Transverse colon (tissue), 4 donors: Measurements from ENCODE around the gene CASKIN2. TPM values are rescaled to one million over a fixed set of nuclear protein-coding genes. Genes with fewer than 3 reads are reported as not detected.

Source experiments
- DNase-seq: peaks from one replicate; pipeline ENCODE4 v3.0.0-alpha.2; 2019
- H3K27ac ChIP-seq, 4 donors: fragments of 200-600 bp; sonication (generic); 2 replicates each; pipeline ENCODE4 v1.5.1; 2016 to 2018; ENCODE audit warnings: inconsistent platforms in 4 of 4
- H3K27me3 ChIP-seq: fragments of 200-600 bp; sonication (generic); 2 replicates; pipeline ENCODE4 v1.5.1; 2017; ENCODE audit warnings: inconsistent platforms
- H3K36me3 ChIP-seq, 4 donors: fragments of 200-600 bp; sonication (generic); 2 replicates each; pipeline ENCODE4 v1.5.1; 2017 to 2019; ENCODE audit warnings: inconsistent platforms in 4 of 4
- H3K4me1 ChIP-seq, 4 donors: fragments of 200-600 bp; sonication (generic); 2 replicates each; pipeline ENCODE4 v1.5.1; 2017 to 2020; ENCODE audit warnings: inconsistent platforms in 4 of 4
- H3K4me3 ChIP-seq, 4 donors: fragments of 200-600 bp; sonication (generic); 1 replicate in 1 of 4; 2 replicates in 3 of 4; pipeline versions ENCODE4 v1.5.1 to v1.6.1; 2017 to 2019; ENCODE audit warnings: inconsistent platforms in 4 of 4
- H3K9me3 ChIP-seq, 2 donors: fragments of 200-600 bp; sonication (generic); 2 replicates each; pipeline ENCODE4 v1.5.1; 2017 to 2019; ENCODE audit warnings: inconsistent platforms in 2 of 2
- EP300 ChIP-seq: sonication (generic); formaldehyde crosslinking; IDR thresholded peaks from one replicate; pipeline ENCODE4 v1.6.1; 2017; ENCODE audit warnings: antibody characterized with exemption, low read depth
- POLR2A ChIP-seq: fragments of 450-650 bp; IDR thresholded peaks from one replicate; pipeline ENCODE4 v1.6.1; 2016; ENCODE audit warnings: antibody characterized with exemption, mild to moderate bottlenecking, moderate library complexity
- POLR2AphosphoS5 ChIP-seq, 3 donors: sonication (generic); formaldehyde crosslinking; IDR thresholded peaks; one replicate each; pipeline ENCODE4 v1.6.1; 2016; ENCODE audit warnings: antibody characterized with exemption in 3 of 3
- WGBS, 2 donors: methylation state at CpG; one replicate each; pipeline ENCODE4 v1.1.5; 2018; ENCODE audit warnings: low coverage in 1 of 2; 5-methylcytosine and 5-hydroxymethylcytosine counted together
- in situ Hi-C, 4 donors: fragments of 200-750 bp; cut with MboI; loops; one replicate each; pipeline versions ENCODE4 v1.15.0 to v1.15.1; 2017; ENCODE audit warnings: low sequenced_read_pairs in 3 of 4, low pct_ligation_motif_present in 1 of 4, low pct_unique_long_range_greater_than_20kb in 1 of 4
- intact Hi-C: fragments of 100-400 bp; cut with DNase I; formaldehyde crosslinking; loops from one replicate; pipeline ENCODE4 v1.15.1; 2023; ENCODE audit warnings: low total_unique reads
- total RNA-seq, 4 donors: library from RNA; depleted of rRNA; stranded (reverse); fragments of >200 nt; gene quantifications; one replicate each; pipeline ENCODE4 v1.1.0, GENCODE V29; 2016
- TF ChIP-seq, protein P1 (sequence below), 5 experiments: fragments of 200-600 bp in 3 of 5; fragments of 450-650 bp in 2 of 5; sonication (generic) in 3 of 5; IDR thresholded peaks; 1 replicate in 2 of 5; 2 replicates in 3 of 5; pipeline ENCODE4 v1.5.1; 2016 to 2017; ENCODE audit warnings: antibody characterized with exemption in 5 of 5, inconsistent platforms in 3 of 5, mild to moderate bottlenecking in 2 of 5, moderate library complexity in 1 of 5

The CASKIN2 gene
- total RNA-seq, 4 donors from 2014 or later: 16.5 to 128 (median 24.8) TPM

DNA sequence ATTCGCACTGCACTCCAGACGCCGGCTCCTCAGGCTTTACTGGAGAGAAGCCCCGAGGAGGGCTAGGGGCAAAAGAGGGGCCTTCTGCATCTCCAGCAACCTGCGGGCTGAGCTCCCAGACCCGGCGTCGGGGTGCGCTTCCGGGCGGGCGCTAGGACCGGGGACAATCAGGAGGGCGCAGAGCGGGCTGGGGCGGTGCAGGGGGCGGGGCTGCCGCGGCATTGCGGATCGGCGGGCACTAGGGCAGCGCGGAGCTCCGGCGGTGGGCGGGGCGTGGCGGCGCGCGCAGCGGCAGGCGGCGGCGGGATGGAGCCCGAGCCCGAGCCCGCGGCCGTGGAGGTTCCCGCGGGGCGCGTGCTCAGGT lies 900 bp upstream of the CASKIN2 start, which contains the start of gene TSEN54:
Gene TSEN54, plus strand, starts transcription at position 274 of the 364 bp plus-strand sequence. Its CDS starts 33 bp downstream, at position 307.
- peak; percentile 97 for DNase-seq
- Histone ChIP-seq H3K27me3 (no peaks in the 10 kb centered on the region), H3K4me1 (peaks cover 22 to 56% (median 41%) of the 10 kb centered on the region in 4 donors), H3K36me3 (peaks cover 0 to 3% (median 0%) of the 10 kb centered on the region in 4 donors), H3K9me3 (no peaks in the 10 kb centered on the region), H3K4me3 (peak within 1 kb of the TSS; percentile 73 to 98 (median 93)), H3K27ac (peak within 1 kb of the TSS; percentile 87 to 93 (median 90))
- TF ChIP-seq POLR2AphosphoS5 (IDR thresholded peaks at IDR 0.05): peak in 1 of 3 donors; percentile 45
- TF ChIP-seq, protein P1, sequence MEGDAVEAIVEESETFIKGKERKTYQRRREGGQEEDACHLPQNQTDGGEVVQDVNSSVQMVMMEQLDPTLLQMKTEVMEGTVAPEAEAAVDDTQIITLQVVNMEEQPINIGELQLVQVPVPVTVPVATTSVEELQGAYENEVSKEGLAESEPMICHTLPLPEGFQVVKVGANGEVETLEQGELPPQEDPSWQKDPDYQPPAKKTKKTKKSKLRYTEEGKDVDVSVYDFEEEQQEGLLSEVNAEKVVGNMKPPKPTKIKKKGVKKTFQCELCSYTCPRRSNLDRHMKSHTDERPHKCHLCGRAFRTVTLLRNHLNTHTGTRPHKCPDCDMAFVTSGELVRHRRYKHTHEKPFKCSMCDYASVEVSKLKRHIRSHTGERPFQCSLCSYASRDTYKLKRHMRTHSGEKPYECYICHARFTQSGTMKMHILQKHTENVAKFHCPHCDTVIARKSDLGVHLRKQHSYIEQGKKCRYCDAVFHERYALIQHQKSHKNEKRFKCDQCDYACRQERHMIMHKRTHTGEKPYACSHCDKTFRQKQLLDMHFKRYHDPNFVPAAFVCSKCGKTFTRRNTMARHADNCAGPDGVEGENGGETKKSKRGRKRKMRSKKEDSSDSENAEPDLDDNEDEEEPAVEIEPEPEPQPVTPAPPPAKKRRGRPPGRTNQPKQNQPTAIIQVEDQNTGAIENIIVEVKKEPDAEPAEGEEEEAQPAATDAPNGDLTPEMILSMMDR (IDR thresholded peaks at IDR 0.05): no peak
- intact Hi-C loops: no loop called here
- WGBS, 2 donors: 4% methylated on average over 4 of the region's 45 CpGs; no CpG with 5 or more reads in 1 of the 2 donors
- in situ Hi-C loops: loop anchor here in 1 of 4 donors (10.0 kb wide), 1 partner anchor 91 kb away; no protein-coding TSS in a partner anchor

DNA sequence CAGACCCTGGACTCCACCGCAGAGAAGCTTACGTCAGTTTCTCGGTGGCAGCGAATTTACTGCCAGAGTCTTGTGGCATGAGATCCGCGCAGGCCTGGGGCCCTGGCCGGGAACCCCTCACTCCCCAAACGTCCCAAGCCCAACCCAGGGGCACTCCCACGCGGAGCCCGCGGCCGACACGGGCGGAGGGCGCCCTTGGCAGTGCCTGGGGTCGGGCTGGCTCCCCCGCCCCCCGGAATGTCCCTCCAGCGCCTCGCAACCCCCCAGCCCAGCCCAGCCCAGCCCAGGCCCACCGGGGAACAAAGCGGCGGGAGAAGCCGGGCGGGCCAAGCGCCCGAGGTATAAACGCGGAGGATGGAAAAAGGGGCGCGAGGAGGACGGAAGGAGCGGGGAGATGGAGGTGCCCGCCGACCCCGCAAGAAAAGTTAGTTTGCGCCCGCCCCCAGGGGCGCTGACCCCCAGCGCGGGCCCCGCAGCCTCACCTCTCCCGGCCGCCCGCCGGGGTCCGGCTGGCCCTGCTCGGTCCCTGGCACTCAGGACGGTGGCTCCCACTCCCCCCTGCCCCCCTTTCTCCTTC lies 330 bp downstream of the CASKIN2 start:
- H3K9me3 ChIP-seq: no peaks in the 10 kb centered on the region
- no peak for DNase-seq
- intact Hi-C loops (loop anchor here (5.0 kb wide), 1 partner anchor 88 kb away; no protein-coding TSS in a partner anchor), in situ Hi-C loops (loop anchor here in 1 of 4 donors (10.0 kb wide), 1 partner anchor 90 kb away; no protein-coding TSS in a partner anchor)
- H3K4me3 ChIP-seq: peak overlapping the region; percentile 73 to 96 (median 92)
- peak overlapping the region; percentile 87 to 93 (median 90) for H3K27ac ChIP-seq
- no peaks in the 10 kb centered on the region for H3K36me3 ChIP-seq
- 0% methylated on average over 29 of the region's 50 CpGs; no CpG with 5 or more reads in 1 of the 2 donors for WGBS, 2 donors
- H3K4me1 ChIP-seq: peaks cover 22 to 57% (median 43%) of the 10 kb centered on the region in 4 donors
- no peaks in the 10 kb centered on the region for H3K27me3 ChIP-seq
- TF ChIP-seq POLR2A: no peak
- TF ChIP-seq, protein P1 (IDR thresholded peaks at IDR 0.05): no peak

DNA sequence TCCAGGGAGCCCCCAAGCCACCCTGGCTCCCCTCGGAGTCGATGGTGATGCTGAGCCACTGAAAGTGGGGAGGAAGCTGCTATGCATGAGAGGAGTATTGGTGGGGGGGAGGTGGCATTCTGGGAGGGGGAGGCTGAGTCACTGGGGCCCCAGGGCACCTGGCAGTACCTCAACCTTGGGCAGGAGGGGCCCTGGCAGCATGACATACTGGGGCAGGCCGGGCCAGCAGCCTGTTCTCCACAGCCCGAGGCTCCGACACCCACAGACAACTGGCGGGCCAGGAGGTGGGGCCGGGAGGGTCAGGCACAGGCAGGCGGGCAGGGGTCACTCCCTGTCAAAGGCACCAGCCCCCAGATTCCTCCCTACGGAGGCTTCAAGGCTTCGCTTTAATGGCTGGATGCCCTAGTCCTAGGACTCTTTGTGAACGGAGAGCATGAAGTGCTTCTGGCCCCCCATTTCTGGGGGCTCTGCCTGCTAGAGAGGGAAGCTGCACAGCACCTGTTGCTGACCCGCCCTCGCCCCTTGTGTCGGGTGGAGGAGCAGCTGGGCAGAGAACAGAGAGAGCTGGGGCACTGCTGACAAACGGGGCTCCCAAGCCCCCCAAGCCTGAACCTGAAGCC lies 928 bp downstream of the CASKIN2 start:
- peak overlapping the region; percentile 73 to 96 (median 92) for H3K4me3 ChIP-seq
- no peaks in the 10 kb centered on the region for H3K27me3 ChIP-seq
- intact Hi-C loops (loop anchor here (5.0 kb wide), 1 partner anchor 87 kb away; no protein-coding TSS in a partner anchor), in situ Hi-C loops (loop anchor here in 1 of 4 donors (10.0 kb wide), 1 partner anchor 90 kb away; no protein-coding TSS in a partner anchor)
- TF ChIP-seq POLR2A (no peak), POLR2AphosphoS5 (IDR thresholded peaks at IDR 0.05) (no peak), EP300 (no peak)
- TF ChIP-seq, protein P1 (IDR thresholded peaks at IDR 0.05): no peak
- no peaks in the 10 kb centered on the region for H3K36me3 ChIP-seq
- peaks cover 22 to 59% (median 44%) of the 10 kb centered on the region in 4 donors for H3K4me1 ChIP-seq
- peak overlapping the region; percentile 87 to 93 (median 90) for H3K27ac ChIP-seq
- peak; percentile 26 for DNase-seq
- 29% methylated on average over 15 of the region's 15 CpGs; no CpG with 5 or more reads in 1 of the 2 donors for WGBS, 2 donors
- H3K9me3 ChIP-seq: no peaks in the 10 kb centered on the region

DNA sequence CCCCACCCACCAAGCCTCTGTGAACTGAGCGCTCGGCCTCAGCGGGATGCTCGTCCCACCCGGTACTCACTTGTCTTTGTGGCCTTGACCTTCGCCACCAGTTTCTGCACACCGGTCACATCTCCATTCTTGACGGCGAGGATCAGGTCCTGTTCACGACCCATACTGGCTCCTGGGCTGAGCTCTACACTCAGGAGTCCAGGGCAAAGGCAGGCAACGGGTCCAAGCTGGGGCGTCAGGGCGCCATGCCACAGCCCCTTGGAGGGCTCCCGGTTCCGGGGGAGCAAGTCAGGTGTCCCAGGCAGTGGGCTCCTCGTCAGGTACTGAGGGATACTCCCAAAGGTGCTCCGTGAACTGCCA lies 1.7 kb downstream of the CASKIN2 start:
- Histone ChIP-seq H3K4me1 (peaks cover 28 to 62% (median 48%) of the 10 kb centered on the region in 4 donors), H3K4me3 (peak overlapping the region in 1 of 4 donors; percentile 96), H3K9me3 (no peaks in the 10 kb centered on the region), H3K27ac (peak overlapping the region; percentile 87 to 93 (median 90)), H3K36me3 (no peaks in the 10 kb centered on the region), H3K27me3 (no peaks in the 10 kb centered on the region)
- TF ChIP-seq, protein P1 (IDR thresholded peaks at IDR 0.05): no peak
- TF ChIP-seq POLR2AphosphoS5 (IDR thresholded peaks at IDR 0.05) (no peak), EP300 (no peak), POLR2A (no peak)
- intact Hi-C loops (loop anchor here (5.0 kb wide), 1 partner anchor 86 kb away; no protein-coding TSS in a partner anchor), in situ Hi-C loops (loop anchor here in 1 of 4 donors (10.0 kb wide), 1 partner anchor 89 kb away; no protein-coding TSS in a partner anchor)
- 94% methylated on average over 17 of the region's 17 CpGs; no CpG with 5 or more reads in 1 of the 2 donors for WGBS, 2 donors
- DNase-seq: no peak
